ENCODE data around the gene SOHLH1.

- TF ChIP-seq CTCF (IDR thresholded peaks at IDR 0.05 in 2 of 3, conservative IDR thresholded peaks at IDR 0.05 in 1 of 3; ENCODE audit: borderline replicate concordance in 1 of 3, insufficient read depth in 1 of 3, low read depth in 2 of 3, low read length in 2 of 3): no peak
- no peak for TF ChIP-seq POLR2A (IDR thresholded peaks at IDR 0.05; ENCODE audit: borderline replicate concordance, extremely low read depth, insufficient read depth, insufficient read length)
- TF ChIP-seq, protein P1, sequence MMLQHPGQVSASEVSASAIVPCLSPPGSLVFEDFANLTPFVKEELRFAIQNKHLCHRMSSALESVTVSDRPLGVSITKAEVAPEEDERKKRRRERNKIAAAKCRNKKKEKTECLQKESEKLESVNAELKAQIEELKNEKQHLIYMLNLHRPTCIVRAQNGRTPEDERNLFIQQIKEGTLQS (IDR thresholded peaks at IDR 0.05): no peak
- no peak for TF ChIP-seq REST (IDR thresholded peaks at IDR 0.05; ENCODE audit: low read depth)
- no peak for TF ChIP-seq POLR2AphosphoS5 (IDR thresholded peaks at IDR 0.05; ENCODE audit: low read depth, low read length)
- no peak for TF ChIP-seq YY1 (IDR thresholded peaks at IDR 0.05; ENCODE audit: extremely low read depth, insufficient replicate concordance, low read depth, low read length)
- no peak for TF ChIP-seq RAD21 (IDR thresholded peaks at IDR 0.05; ENCODE audit: low read depth)
- no peak for TF ChIP-seq ELF1 (IDR thresholded peaks at IDR 0.05; ENCODE audit: borderline replicate concordance, low read depth)
- no peak for TF ChIP-seq EGR1 (IDR thresholded peaks at IDR 0.05; ENCODE audit: low read depth)
- no peak for TF ChIP-seq SRF (IDR thresholded peaks at IDR 0.05; ENCODE audit: low read depth)
- no peak for TF ChIP-seq EZH2phosphoT487 (IDR thresholded peaks at IDR 0.05; ENCODE audit: borderline replicate concordance)
- no peak for TF ChIP-seq SIN3A (IDR thresholded peaks at IDR 0.05; ENCODE audit: low read depth)
- no peak for TF ChIP-seq EZH2 (IDR thresholded peaks at IDR 0.05)
Measured at GRCh38 chr9:135667463-135668001, 31.7 kb downstream of the SOHLH1 start.

All from HCT116 (cell line).